Panc1 (cell line): Measurements from ENCODE around the gene SHANK3. TPM values are rescaled to one million over a fixed set of nuclear protein-coding genes. Genes with fewer than 3 reads are reported as not detected.

ENCODE experiments used
- ATAC-seq: fragments of 200-7000 bp; cut with Tn5 transposase; 2 replicates; pipeline ENCODE4 v1.9.1; 2020; ENCODE audit warnings: mild to moderate bottlenecking, moderate library complexity
- BruUV-seq: library from RNA; stranded (reverse); fragments of 400-500 nt; replicated peaks from 2 replicates; lab custom pipeline; 2021; lab: Mats Ljungman, UMichigan
- CTCF ChIA-PET: fragments of 300-600 bp; sonication (Branson Sonifier 250); formaldehyde crosslinking; loops from one replicate; lab custom pipeline; 2022; ENCODE audit warnings: antibody characterized with exemption; lab: Charles Lee
- POLR2A ChIA-PET: fragments of 300-600 bp; sonication (Branson Sonifier 250); formaldehyde crosslinking; loops from one replicate; lab custom pipeline; 2022; ENCODE audit warnings: antibody characterized with exemption; lab: Charles Lee
- DNase-seq: peaks from one replicate; pipeline ENCODE4 v3.0.0-alpha.2; 2010; ENCODE audit warnings: low read depth, low spot score
- H3K27ac ChIP-seq: 2 replicates; pipeline ENCODE4 v1.5.1; 2011; ENCODE audit warnings: mild to moderate bottlenecking, low read length, inconsistent platforms
- H3K27me3 ChIP-seq: fragments of 200-500 bp; sonication (Bioruptor generic); 2 replicates; pipeline ENCODE4 v1.6.0; 2014; ENCODE audit warnings: low read length, inconsistent platforms; ENCODE audit not compliant: control insufficient read depth, insufficient read depth
- H3K36me3 ChIP-seq: fragments of 200-500 bp; sonication (Bioruptor generic); 2 replicates; pipeline ENCODE4 v1.5.1; 2014; ENCODE audit warnings: inconsistent platforms, mild to moderate bottlenecking, low read length, moderate library complexity; ENCODE audit not compliant: control insufficient read depth, insufficient read depth
- H3K4me1 ChIP-seq: 2 replicates; pipeline ENCODE4 v1.5.1; 2011; ENCODE audit warnings: inconsistent platforms, mild to moderate bottlenecking, low read length, moderate library complexity; ENCODE audit not compliant: control insufficient read depth, insufficient read depth
- H3K4me3 ChIP-seq, 2 experiments: 2 replicates each; pipeline ENCODE4 v1.5.1; 2011 to 2012; ENCODE audit warnings: low read depth in 2 of 2, low read length in 2 of 2, mild to moderate bottlenecking in 2 of 2, inconsistent platforms in 1 of 2, moderate library complexity in 1 of 2
- H3K9me3 ChIP-seq: fragments of 200-500 bp; sonication (Bioruptor generic); 2 replicates; pipeline ENCODE4 v1.5.1; 2014; ENCODE audit warnings: low read depth, mild to moderate bottlenecking, inconsistent platforms, low read length, moderate library complexity; ENCODE audit not compliant: control insufficient read depth, insufficient read depth
- POLR2AphosphoS5 ChIP-seq: IDR thresholded peaks from 2 replicates; pipeline ENCODE4 v1.6.1; 2012; ENCODE audit warnings: mild to moderate bottlenecking, low read depth, low read length, moderate library complexity
- SIN3A ChIP-seq: IDR thresholded peaks from 2 replicates; pipeline ENCODE4 v1.6.1; 2012; ENCODE audit warnings: low read depth, mild to moderate bottlenecking, low read length, moderate library complexity, borderline replicate concordance; ENCODE audit not compliant: insufficient read depth
- TCF7L2 ChIP-seq: IDR thresholded peaks from 2 replicates; pipeline ENCODE4 v1.6.1; 2011; ENCODE audit warnings: mild to moderate bottlenecking, low read depth, low read length, inconsistent platforms
- in situ Hi-C: cut with HindIII; loops from 2 replicates; pipeline ENCODE4 v1.10.0; 2016; ENCODE audit warnings: low sequenced_read_pairs, low pct_unique_long_range_greater_than_20kb
- intact Hi-C: fragments of 100-400 bp; cut with micrococcal nuclease; formaldehyde crosslinking; loops from one replicate; pipeline ENCODE4 v1.10.0; 2022; ENCODE audit not compliant: unreplicated experiment
- total RNA-seq: library from RNA; stranded (reverse); gene quantifications from one replicate; pipeline ENCODE4 v1.2.1, GENCODE V29; 2021; ENCODE audit not compliant: unreplicated experiment
- TF ChIP-seq, protein P1 (sequence below): fragments of 450-650 bp; IDR thresholded peaks from 2 replicates; pipeline ENCODE4 v1.5.1; 2017; ENCODE audit warnings: mild to moderate bottlenecking
- TF ChIP-seq, protein P2 (sequence below), 2 experiments: IDR thresholded peaks; 2 replicates each; pipeline ENCODE4 v1.6.1; 2011 to 2012; ENCODE audit warnings: low read depth in 2 of 2, control low read depth in 1 of 2, low read length in 1 of 2, mild to moderate bottlenecking in 1 of 2, moderate library complexity in 1 of 2; ENCODE audit not compliant: insufficient read depth in 1 of 2

SHANK3 gene
- total RNA-seq, 1 experiment from 2014 or later = 7.6 TPM

DNA sequence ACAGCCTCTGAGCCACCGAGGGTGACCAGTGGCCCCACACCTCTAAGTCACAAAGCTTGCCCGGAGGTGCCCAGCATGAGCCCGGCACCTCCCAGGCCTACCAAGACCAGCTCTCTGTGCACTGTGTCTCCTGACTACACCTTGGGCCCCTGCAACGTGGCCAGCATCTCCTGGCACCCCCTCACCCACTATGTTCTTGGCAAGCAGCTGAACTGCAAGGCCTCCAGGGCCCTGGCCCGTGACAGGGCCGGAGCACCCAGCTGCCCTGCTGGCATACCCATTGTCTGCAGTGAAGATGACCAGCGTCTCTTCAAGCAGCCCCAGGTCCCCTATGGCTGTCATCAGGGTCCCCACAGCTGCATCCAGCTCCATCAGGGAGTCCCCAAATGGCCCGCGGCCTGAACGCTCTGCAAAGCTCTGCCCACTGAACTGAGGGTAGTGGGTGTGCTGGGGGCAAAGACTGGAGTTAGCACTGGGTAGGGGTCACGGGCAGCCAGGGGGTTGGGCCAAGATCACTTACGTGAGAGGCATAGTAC is 46.2 kb upstream of the SHANK3 start:
- ATAC-seq = 0 out of 2 replicates have a peak, but pooled peaks have one; percentile 3
- CTCF ChIA-PET = no interaction called here

DNA sequence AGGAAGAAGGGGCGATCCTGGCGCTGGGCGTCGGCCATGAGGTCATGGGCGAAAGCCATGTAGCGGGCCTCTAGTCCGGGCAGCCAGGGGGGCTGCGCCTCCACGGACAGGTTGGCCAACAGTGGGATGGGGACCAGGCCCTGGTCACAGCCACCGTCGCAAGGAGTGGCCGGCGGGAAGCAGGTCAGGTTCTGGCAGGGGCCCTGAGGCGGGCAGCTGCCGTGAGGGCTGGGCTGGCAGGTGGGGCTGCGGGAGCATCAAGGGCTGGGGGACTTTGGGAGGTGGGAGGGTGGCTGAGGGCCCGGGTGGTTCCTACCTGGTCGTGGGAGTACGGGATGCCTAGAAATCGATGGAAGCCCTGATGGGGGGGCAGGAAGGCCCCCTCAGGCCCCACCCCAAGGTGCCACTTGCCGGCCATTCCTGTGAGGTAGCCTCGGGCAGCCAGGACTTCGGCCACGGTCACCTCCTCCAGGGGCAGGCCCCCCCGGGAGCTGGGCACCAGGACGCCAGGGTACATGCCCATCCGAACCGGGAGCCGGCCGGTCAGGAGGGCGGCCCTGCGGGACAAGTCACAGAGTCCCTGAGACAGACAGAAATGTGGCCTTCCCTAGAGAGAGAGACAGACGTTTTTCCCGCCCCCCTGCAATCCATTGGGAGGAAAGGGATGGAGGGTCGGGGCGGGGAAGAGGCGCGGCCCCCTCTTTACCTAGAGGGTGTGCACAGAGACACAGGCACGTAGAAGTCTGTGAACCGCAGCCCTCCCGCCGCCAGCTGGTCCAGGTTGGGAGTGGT is 45.6 kb upstream of the SHANK3 start:
- DNase-seq (no peak), ATAC-seq (no peak)
- TF ChIP-seq TCF7L2 = no peak
- TF ChIP-seq, protein P1, sequence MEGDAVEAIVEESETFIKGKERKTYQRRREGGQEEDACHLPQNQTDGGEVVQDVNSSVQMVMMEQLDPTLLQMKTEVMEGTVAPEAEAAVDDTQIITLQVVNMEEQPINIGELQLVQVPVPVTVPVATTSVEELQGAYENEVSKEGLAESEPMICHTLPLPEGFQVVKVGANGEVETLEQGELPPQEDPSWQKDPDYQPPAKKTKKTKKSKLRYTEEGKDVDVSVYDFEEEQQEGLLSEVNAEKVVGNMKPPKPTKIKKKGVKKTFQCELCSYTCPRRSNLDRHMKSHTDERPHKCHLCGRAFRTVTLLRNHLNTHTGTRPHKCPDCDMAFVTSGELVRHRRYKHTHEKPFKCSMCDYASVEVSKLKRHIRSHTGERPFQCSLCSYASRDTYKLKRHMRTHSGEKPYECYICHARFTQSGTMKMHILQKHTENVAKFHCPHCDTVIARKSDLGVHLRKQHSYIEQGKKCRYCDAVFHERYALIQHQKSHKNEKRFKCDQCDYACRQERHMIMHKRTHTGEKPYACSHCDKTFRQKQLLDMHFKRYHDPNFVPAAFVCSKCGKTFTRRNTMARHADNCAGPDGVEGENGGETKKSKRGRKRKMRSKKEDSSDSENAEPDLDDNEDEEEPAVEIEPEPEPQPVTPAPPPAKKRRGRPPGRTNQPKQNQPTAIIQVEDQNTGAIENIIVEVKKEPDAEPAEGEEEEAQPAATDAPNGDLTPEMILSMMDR = no peak
- TF ChIP-seq, protein P2, sequence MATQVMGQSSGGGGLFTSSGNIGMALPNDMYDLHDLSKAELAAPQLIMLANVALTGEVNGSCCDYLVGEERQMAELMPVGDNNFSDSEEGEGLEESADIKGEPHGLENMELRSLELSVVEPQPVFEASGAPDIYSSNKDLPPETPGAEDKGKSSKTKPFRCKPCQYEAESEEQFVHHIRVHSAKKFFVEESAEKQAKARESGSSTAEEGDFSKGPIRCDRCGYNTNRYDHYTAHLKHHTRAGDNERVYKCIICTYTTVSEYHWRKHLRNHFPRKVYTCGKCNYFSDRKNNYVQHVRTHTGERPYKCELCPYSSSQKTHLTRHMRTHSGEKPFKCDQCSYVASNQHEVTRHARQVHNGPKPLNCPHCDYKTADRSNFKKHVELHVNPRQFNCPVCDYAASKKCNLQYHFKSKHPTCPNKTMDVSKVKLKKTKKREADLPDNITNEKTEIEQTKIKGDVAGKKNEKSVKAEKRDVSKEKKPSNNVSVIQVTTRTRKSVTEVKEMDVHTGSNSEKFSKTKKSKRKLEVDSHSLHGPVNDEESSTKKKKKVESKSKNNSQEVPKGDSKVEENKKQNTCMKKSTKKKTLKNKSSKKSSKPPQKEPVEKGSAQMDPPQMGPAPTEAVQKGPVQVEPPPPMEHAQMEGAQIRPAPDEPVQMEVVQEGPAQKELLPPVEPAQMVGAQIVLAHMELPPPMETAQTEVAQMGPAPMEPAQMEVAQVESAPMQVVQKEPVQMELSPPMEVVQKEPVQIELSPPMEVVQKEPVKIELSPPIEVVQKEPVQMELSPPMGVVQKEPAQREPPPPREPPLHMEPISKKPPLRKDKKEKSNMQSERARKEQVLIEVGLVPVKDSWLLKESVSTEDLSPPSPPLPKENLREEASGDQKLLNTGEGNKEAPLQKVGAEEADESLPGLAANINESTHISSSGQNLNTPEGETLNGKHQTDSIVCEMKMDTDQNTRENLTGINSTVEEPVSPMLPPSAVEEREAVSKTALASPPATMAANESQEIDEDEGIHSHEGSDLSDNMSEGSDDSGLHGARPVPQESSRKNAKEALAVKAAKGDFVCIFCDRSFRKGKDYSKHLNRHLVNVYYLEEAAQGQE (IDR thresholded peaks at IDR 0.05; ENCODE audit: insufficient read depth in 1 of 2, low read depth in 2 of 2, low read length in 1 of 2) = no peak
- no peak for TF ChIP-seq POLR2AphosphoS5
- TF ChIP-seq SIN3A = no peak
- no peaks in the 10 kb centered on the region; the same call in 1 of the 2 replicates for H3K36me3 ChIP-seq
- ChIA-PET CTCF (interaction anchor here (0.8 kb wide), 1 partner anchor 64 kb away, joined by 4 read pairs; no protein-coding TSS in a partner anchor), POLR2A (no interaction called here)
- H3K27ac ChIP-seq = peak overlapping the region; percentile 81
- intact Hi-C loops (loop anchor here (1.0 kb wide), 1 partner anchor 64 kb away; no protein-coding TSS in a partner anchor), in situ Hi-C loops (no loop called here)
- H3K4me1 ChIP-seq = peaks cover 4% of the 10 kb centered on the region
- H3K4me3 ChIP-seq = peak overlapping the region; percentile 82 to 85
- no peaks in the 10 kb centered on the region for H3K27me3 ChIP-seq
- no peaks in the 10 kb centered on the region for H3K9me3 ChIP-seq
- no TSS peak for BruUV-seq

More for the DNA sequence above, 46.2 kb upstream of the SHANK3 start:
- peak overlapping the region in 1 of 2 experiments; percentile 85; a peak in 1 of 4 replicates for H3K4me3 ChIP-seq
- POLR2A ChIA-PET = no interaction called here
- no peak overlapping the region for H3K27ac ChIP-seq
- intact Hi-C loops = loop anchor here (1.0 kb wide), 1 partner anchor 65 kb away; no protein-coding TSS in a partner anchor
- TF ChIP-seq, protein P1 = peak; percentile 21
- TF ChIP-seq, protein P2 (IDR thresholded peaks at IDR 0.05; ENCODE audit: insufficient read depth in 1 of 2, low read depth in 2 of 2, low read length in 1 of 2) = no peak
- BruUV-seq = no TSS peak
- no peaks in the 10 kb centered on the region for H3K27me3 ChIP-seq
- H3K4me1 ChIP-seq = peaks cover 7% of the 10 kb centered on the region
- H3K36me3 ChIP-seq = no peaks in the 10 kb centered on the region; the same call in 1 of the 2 replicates
- in situ Hi-C loops = no loop called here
- no peak for DNase-seq
- no peaks in the 10 kb centered on the region for H3K9me3 ChIP-seq
